Type B pancreatic cell (in vitro differentiated cells): ENCODE measurements around the gene PDS5A. TPM values are rescaled to one million over a fixed set of nuclear protein-coding genes. Genes with fewer than 3 reads are reported as not detected.
"Not testable (repeated sequence)": the region's sequence is repeated elsewhere in the genome, so short reads cannot be mapped to it uniquely, and the experiment has no call there.

Experiments
- DNase-seq: peaks from one replicate; pipeline ENCODE4 v3.0.0; 2021; ENCODE audit warnings: mixed read lengths; ENCODE audit not compliant: unreplicated experiment; ENCODE audit errors: extremely low spot score
- H3K27ac Mint-ChIP-seq: 2 replicates; pipeline ENCODE4 v1.8.0; 2021; ENCODE audit warnings: mild to moderate bottlenecking, mixed read lengths
- H3K27me3 Mint-ChIP-seq: 2 replicates; pipeline ENCODE4 v1.8.0; 2021; ENCODE audit warnings: mixed read lengths
- H3K36me3 Mint-ChIP-seq: 2 replicates; pipeline ENCODE4 v1.8.0; 2021; ENCODE audit warnings: mixed read lengths
- H3K4me1 Mint-ChIP-seq: one replicate; pipeline ENCODE4 v1.8.0; 2021; ENCODE audit warnings: mixed read lengths; ENCODE audit not compliant: unreplicated experiment
- H3K4me3 Mint-ChIP-seq: 2 replicates; pipeline ENCODE4 v1.8.0; 2021; ENCODE audit warnings: mild to moderate bottlenecking, mixed read lengths
- H3K9me3 Mint-ChIP-seq: 2 replicates; pipeline ENCODE4 v1.8.0; 2021; ENCODE audit warnings: mixed read lengths
- total RNA-seq: library from RNA; stranded (reverse); gene quantifications from 2 replicates; pipeline ENCODE4 v1.2.1, GENCODE V29; 2021; ENCODE audit warnings: low replicate concordance
- TF ChIP-seq, protein P1 (sequence below): fragments of 200-600 bp; sonication (generic); conservative IDR thresholded peaks from 2 replicates; pipeline ENCODE4 v1.5.0; 2021; ENCODE audit warnings: antibody characterized with exemption, mild to moderate bottlenecking

PDS5A gene
- total RNA-seq, 1 donor from 2014 or later, result 73.3 TPM

DNA sequence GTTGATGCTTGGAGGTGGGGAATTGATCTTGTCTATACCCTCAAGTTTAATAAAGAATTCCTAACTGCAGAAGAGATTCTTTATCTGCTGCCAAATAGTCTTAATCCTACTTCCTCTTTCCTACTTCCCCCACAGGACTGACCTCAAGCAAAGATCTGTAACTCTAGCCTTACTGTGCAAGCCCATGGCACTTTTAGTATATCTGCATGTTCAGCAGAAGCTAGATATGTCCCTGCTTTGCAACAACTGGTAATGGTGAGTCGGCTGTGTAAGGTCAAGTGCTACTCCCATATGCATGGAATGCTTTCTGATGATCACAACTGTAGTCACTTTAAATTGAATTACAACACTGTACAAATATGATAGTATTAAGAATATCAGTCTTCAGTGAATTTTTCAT is 26.3 kb upstream of the PDS5A start:
- Mint-ChIP-seq H3K27ac (no peak overlapping the region), H3K9me3 (no peaks in the 10 kb centered on the region), H3K4me3 (no peak overlapping the region), H3K4me1 (no peaks in the 10 kb centered on the region), H3K36me3 (no peaks in the 10 kb centered on the region), H3K27me3 (no peaks in the 10 kb centered on the region)
- TF ChIP-seq, protein P1, sequence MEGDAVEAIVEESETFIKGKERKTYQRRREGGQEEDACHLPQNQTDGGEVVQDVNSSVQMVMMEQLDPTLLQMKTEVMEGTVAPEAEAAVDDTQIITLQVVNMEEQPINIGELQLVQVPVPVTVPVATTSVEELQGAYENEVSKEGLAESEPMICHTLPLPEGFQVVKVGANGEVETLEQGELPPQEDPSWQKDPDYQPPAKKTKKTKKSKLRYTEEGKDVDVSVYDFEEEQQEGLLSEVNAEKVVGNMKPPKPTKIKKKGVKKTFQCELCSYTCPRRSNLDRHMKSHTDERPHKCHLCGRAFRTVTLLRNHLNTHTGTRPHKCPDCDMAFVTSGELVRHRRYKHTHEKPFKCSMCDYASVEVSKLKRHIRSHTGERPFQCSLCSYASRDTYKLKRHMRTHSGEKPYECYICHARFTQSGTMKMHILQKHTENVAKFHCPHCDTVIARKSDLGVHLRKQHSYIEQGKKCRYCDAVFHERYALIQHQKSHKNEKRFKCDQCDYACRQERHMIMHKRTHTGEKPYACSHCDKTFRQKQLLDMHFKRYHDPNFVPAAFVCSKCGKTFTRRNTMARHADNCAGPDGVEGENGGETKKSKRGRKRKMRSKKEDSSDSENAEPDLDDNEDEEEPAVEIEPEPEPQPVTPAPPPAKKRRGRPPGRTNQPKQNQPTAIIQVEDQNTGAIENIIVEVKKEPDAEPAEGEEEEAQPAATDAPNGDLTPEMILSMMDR, result no peak
- no peak for DNase-seq

DNA sequence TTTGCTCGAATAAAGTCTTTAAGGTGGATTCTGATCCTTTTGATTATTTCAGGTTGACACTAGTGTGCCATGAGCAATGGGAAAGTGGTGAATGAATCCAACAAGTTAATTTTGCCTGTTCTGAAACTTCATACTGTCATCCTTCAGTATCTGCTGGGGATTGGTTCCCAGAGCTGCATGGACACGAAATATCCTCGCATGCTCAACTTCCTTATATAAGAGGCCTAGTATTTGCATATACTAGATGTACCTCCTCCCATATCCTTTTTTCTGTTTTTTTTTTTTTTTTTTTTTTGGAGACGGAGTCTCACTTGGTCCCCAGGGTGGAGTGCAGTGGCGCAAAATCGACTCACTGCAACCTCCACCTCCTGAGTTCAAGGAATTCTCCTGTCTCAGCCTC is 23.0 kb upstream of the PDS5A start:
- TF ChIP-seq, protein P1, result no peak

DNA sequence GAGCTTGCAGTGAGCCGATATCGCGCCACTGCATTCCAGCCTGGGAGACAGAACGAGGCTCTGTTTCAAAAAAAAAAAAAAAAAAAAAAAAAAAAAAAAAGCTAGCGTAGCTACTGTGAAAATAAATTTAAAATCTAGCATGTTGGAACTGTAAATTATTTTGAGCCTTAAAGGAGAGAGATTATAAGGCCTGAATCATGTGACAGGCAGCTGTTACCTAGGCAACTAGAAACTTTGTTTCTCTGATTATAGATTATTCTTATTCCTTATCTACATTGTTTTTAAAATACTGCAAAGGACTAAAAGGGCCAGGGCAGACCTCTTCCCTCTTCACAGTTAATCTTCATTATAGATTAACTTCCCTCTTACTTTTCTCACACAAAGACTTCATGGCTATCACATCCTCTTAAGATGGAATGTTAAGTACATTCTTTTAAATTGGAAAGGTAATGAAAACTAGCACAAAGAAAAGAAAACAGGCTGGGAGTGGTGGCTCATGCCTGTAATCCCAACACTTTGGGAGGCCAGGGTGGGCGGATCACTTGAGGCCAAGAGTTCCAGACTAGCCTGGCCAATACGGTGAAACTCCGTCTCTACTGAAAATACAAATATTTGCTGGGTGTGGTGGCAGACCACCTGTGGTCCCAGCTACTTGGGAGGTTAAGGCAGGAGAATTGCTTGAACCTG is 21.1 kb upstream of the PDS5A start:
- H3K36me3 Mint-ChIP-seq, result no peaks in the 10 kb centered on the region
- H3K4me1 Mint-ChIP-seq, result no peaks in the 10 kb centered on the region
- no peaks in the 10 kb centered on the region for H3K27me3 Mint-ChIP-seq
- H3K9me3 Mint-ChIP-seq, result no peaks in the 10 kb centered on the region
- H3K4me3 Mint-ChIP-seq, result no peak overlapping the region
- TF ChIP-seq, protein P1, result no peak
- H3K27ac Mint-ChIP-seq, result peak overlapping the region; percentile 55
- DNase-seq, result no peak

More for the DNA sequence above, 23.0 kb upstream of the PDS5A start:
- no peaks in the 10 kb centered on the region for H3K27me3 Mint-ChIP-seq
- H3K27ac Mint-ChIP-seq, result no peak overlapping the region
- no peaks in the 10 kb centered on the region for H3K36me3 Mint-ChIP-seq
- no peaks in the 10 kb centered on the region for H3K9me3 Mint-ChIP-seq
- no peaks in the 10 kb centered on the region for H3K4me1 Mint-ChIP-seq
- no peak for DNase-seq
- no peak overlapping the region for H3K4me3 Mint-ChIP-seq

DNA sequence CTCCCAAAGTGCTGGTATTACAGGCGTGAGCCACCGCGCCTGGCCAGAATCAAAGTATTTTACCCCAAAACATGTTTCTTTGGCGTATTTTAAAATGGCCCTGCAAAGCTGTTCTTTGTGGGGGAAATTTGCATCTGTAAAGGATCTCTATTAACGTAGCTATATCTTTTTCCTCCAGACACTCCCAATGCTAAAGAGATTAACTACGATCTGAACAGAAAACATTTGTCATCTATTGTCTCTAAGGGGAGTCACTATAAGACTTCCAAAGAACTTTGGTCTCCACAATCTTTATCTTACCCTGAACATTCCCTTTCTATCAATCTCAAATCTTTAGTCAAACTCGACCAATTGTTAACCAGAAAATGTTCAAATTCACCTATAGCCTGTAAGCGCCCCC is 19.1 kb upstream of the PDS5A start:
- Mint-ChIP-seq H3K4me3 (no peak overlapping the region), H3K27me3 (no peaks in the 10 kb centered on the region), H3K4me1 (no peaks in the 10 kb centered on the region), H3K27ac (no peak overlapping the region), H3K9me3 (no peaks in the 10 kb centered on the region), H3K36me3 (no peaks in the 10 kb centered on the region)
- no peak for DNase-seq
- TF ChIP-seq, protein P1, result no peak

DNA sequence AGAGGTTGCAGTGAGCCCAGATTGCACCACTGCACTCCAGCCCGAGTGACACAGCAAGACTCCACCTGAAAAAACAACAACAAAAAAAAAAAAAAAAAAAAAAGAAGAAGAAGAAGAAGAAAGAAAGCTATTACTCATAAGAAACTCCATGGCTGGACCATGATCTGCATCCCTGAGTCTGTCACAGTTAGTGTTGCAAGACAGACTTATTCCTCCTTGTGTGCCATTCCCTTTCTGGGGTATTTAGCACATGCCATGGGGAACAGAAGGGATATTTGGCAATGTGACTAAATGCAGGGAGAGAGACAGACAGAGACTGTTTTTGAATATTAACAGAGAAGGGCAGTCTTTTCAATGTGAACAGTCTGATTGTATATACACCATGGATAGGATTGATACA is 16.7 kb upstream of the PDS5A start:
- DNase-seq, result no peak
- Mint-ChIP-seq H3K27ac (no peak overlapping the region), H3K4me1 (no peaks in the 10 kb centered on the region), H3K4me3 (no peak overlapping the region), H3K9me3 (no peaks in the 10 kb centered on the region), H3K27me3 (no peaks in the 10 kb centered on the region), H3K36me3 (no peaks in the 10 kb centered on the region)
- TF ChIP-seq, protein P1, result no peak

DNA sequence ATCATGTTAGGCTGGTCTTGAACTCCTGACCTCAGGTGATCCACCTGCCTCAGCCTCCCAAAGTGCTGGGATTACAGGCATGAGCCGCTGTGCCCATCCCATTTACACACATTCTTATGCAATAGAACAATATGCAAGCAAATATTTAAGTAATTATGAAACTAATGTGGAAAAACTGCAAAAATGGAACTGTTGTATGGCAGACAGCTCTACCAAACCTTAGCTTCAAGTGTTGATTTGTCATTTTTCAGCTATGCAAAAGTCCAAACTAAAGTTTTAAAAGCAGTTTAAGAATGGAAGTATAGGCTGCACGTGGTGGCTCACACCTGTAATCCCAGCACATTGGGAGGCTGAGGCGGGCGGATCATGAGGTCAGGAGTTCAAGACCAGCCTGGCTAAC is 11.7 kb upstream of the PDS5A start:
- not testable (repeated sequence) for H3K36me3 Mint-ChIP-seq, H3K4me3 Mint-ChIP-seq, H3K27ac Mint-ChIP-seq, H3K4me1 Mint-ChIP-seq, H3K9me3 Mint-ChIP-seq, DNase-seq, H3K27me3 Mint-ChIP-seq
